Measurements from ENCODE around the gene PDZRN3.
A peak's percentile ranks its signal among the peaks of the same experiment; 100 is the strongest.

PDZRN3 gene

GRCh38 chr3:73624821-73625665 lies at the start of gene PDZRN3:
TSS of gene PDZRN3 (minus strand) at chr3:73624941.
- DNase-seq (ENCODE audit: low read depth), result no peak

GRCh38 chr3:73674280-73674679 lies 49.5 kb upstream of the PDZRN3 start:
- DNase-seq (ENCODE audit: low read depth), result no peak

GRCh38 chr3:73669260-73669659 lies 44.5 kb upstream of the PDZRN3 start:
- DNase-seq (ENCODE audit: low read depth), result no peak

- no peak for DNase-seq (ENCODE audit: low read depth)
Observed at GRCh38 chr3:73668391-73668790, 43.6 kb upstream of the PDZRN3 start.

- no peak for DNase-seq (ENCODE audit: low read depth)
Observed at GRCh38 chr3:73667889-73668288, 43.1 kb upstream of the PDZRN3 start.

GRCh38 chr3:73665286-73665685 lies 40.5 kb upstream of the PDZRN3 start:
- no peak for DNase-seq (ENCODE audit: low read depth)

GRCh38 chr3:73664389-73664788 lies 39.6 kb upstream of the PDZRN3 start:
- no peak for DNase-seq (ENCODE audit: low read depth)

GRCh38 chr3:73663495-73663894 lies 38.8 kb upstream of the PDZRN3 start:
- DNase-seq (ENCODE audit: low read depth), result no peak

- DNase-seq (ENCODE audit: low read depth), result peak; percentile 53
Observed at GRCh38 chr3:73661265-73661664, 36.5 kb upstream of the PDZRN3 start.

GRCh38 chr3:73658227-73658626 lies 33.5 kb upstream of the PDZRN3 start:
- DNase-seq (ENCODE audit: low read depth), result no peak

GRCh38 chr3:73657186-73657585 lies 32.4 kb upstream of the PDZRN3 start:
- no peak for DNase-seq (ENCODE audit: low read depth)

GRCh38 chr3:73656241-73656890 lies 31.6 kb upstream of the PDZRN3 start:
- DNase-seq (ENCODE audit: low read depth), result peak; percentile 69

GRCh38 chr3:73655197-73655596 lies 30.5 kb upstream of the PDZRN3 start:
- DNase-seq (ENCODE audit: low read depth), result no peak

GRCh38 chr3:73653877-73654276 lies 29.1 kb upstream of the PDZRN3 start:
- DNase-seq (ENCODE audit: low read depth), result no peak

GRCh38 chr3:73653351-73653750 lies 28.6 kb upstream of the PDZRN3 start:
- DNase-seq (ENCODE audit: low read depth), result no peak

GRCh38 chr3:73652896-73653295 lies 28.2 kb upstream of the PDZRN3 start:
- DNase-seq (ENCODE audit: low read depth), result no peak

GRCh38 chr3:73637042-73637441 lies 12.3 kb upstream of the PDZRN3 start:
- peak; percentile 50 for DNase-seq (ENCODE audit: low read depth)

- DNase-seq (ENCODE audit: low read depth), result no peak
Observed at GRCh38 chr3:73635254-73635653, 10.5 kb upstream of the PDZRN3 start.

- DNase-seq (ENCODE audit: low read depth), result no peak
Observed at GRCh38 chr3:73633916-73634344, 9.2 kb upstream of the PDZRN3 start.

GRCh38 chr3:73633453-73633852 lies 8.7 kb upstream of the PDZRN3 start:
- DNase-seq (ENCODE audit: low read depth), result no peak

GRCh38 chr3:73626106-73626505 lies 1.4 kb upstream of the PDZRN3 start:
- no peak for DNase-seq (ENCODE audit: low read depth)

GRCh38 chr3:73624017-73624820 lies 522 bp downstream of the PDZRN3 start:
- DNase-seq (ENCODE audit: low read depth), result no peak

- no peak for DNase-seq (ENCODE audit: low read depth)
Observed at GRCh38 chr3:73623346-73623745, 1.4 kb downstream of the PDZRN3 start.
